ENCODE data around the gene MAP3K5.
"Not testable (repeated sequence)": the region's sequence is repeated elsewhere in the genome, so short reads cannot be mapped to it uniquely, and the experiment has no call there.

The MAP3K5 gene, protein sequence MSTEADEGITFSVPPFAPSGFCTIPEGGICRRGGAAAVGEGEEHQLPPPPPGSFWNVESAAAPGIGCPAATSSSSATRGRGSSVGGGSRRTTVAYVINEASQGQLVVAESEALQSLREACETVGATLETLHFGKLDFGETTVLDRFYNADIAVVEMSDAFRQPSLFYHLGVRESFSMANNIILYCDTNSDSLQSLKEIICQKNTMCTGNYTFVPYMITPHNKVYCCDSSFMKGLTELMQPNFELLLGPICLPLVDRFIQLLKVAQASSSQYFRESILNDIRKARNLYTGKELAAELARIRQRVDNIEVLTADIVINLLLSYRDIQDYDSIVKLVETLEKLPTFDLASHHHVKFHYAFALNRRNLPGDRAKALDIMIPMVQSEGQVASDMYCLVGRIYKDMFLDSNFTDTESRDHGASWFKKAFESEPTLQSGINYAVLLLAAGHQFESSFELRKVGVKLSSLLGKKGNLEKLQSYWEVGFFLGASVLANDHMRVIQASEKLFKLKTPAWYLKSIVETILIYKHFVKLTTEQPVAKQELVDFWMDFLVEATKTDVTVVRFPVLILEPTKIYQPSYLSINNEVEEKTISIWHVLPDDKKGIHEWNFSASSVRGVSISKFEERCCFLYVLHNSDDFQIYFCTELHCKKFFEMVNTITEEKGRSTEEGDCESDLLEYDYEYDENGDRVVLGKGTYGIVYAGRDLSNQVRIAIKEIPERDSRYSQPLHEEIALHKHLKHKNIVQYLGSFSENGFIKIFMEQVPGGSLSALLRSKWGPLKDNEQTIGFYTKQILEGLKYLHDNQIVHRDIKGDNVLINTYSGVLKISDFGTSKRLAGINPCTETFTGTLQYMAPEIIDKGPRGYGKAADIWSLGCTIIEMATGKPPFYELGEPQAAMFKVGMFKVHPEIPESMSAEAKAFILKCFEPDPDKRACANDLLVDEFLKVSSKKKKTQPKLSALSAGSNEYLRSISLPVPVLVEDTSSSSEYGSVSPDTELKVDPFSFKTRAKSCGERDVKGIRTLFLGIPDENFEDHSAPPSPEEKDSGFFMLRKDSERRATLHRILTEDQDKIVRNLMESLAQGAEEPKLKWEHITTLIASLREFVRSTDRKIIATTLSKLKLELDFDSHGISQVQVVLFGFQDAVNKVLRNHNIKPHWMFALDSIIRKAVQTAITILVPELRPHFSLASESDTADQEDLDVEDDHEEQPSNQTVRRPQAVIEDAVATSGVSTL (N-terminal part only)

DNA sequence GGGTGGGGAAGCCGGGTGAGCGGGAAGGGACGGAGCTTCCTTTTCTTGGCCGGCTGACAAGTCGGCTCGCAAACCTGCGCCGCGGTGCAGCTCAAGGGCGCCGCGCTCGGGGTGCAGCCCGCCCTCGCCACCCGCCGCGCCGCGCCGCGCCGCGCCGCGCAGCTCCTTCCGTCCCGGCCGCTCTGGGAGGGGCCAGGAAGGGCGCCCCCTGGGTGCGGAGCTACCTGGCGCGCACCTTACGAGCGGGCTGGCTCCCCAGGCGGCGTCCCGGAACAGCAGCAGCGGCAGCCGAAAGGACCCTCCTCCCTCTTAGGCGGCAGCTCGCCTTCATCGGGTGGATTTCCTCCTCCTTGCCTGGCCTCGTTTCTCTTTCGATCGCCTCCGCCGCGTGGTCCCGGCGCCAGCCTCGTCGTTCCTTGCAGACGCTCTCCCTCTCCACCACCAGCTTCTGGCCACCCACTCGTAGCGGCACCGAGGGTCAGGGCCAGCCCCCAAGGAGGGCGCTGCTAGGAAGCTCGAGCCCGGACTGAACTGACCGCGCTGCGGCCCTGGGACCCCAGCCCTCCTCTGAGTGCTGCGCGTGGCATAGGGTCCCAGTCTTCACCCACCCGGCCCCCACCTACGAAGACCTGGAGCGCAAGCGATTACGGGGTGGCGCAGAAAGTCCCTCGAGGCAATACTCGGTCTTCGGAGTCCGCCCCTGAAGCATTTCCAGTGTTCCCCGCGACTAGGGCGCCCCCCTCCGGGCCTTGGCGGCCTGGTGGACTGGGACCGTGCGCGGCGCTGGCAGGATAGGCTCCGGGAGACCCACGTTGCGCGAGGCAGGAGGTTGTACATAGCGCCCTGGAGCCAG is at the start of gene MAP3K5:
TSS of gene MAP3K5 (minus strand) at position 68 of the 853 bp plus-strand sequence. CDS start 320 bp downstream, outside the sequence.
- peak; percentile 69 for DNase-seq

DNA sequence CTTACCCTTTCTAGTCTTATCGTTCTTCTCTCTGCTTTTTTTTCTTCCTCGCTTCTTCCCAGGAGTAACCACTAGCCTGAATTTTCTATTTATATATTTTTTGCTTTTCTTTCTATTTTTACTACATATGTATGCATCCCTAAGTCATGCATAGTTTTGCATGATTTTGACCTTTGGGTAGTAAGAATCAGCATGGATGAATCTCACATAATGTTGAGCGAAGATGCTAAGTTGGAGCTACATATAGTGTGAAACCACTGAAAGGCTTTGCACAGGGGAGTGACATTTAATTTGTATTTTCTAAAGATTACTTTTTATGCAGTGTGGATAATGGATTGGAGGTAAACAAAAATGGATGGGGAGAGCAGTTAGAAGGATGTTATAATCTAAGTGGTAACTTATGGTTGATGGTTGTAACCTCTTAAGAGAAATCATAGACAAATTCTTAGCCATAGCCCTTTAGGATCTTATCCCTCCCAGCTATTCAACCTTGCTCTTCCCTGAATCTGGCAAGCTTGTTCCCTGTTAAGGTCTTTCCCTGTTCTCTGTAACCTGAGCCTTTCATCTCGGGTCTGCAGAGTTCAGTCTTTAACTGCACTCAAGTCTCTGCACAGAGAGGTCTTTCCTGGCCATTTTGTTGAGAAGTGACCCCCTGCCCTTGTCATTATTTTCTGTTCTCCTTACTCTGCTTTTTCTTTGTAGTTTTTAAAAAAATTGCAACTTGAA is 48.2 kb upstream of the MAP3K5 start:
- no peak for DNase-seq

DNA sequence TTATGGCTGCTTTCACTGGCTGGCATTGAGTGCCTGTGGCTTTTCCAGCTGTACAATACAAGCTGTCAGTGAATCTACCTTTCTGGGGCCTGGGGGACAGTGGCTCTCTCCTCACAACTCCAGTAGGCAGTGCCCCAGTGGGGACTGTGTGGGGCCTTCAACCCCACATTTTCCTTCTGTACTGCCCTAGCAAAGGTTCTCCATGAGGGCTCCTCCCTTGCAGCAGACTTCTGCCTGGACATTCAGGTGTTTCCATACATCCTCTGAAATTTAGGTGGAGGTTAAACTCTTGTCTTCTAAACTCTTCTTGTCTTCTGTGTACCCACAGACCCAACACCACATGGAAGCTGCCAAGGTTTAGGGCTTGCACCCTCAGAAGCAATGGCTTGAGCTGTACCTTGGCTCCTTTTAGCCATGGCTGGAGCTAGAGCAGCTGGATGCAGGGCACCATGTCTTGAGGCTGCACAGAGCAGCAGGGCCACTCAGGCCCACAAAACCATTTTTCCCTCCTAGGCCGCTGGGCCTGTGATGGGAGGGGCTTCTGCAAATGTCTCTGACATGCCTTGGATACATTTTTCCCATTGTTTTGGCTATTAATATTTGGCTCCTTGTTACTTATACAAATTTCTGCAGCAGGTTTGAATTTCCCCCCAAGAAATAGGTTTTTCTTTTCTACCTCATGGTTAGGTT is 39.7 kb upstream of the MAP3K5 start:
- no peak for DNase-seq

DNA sequence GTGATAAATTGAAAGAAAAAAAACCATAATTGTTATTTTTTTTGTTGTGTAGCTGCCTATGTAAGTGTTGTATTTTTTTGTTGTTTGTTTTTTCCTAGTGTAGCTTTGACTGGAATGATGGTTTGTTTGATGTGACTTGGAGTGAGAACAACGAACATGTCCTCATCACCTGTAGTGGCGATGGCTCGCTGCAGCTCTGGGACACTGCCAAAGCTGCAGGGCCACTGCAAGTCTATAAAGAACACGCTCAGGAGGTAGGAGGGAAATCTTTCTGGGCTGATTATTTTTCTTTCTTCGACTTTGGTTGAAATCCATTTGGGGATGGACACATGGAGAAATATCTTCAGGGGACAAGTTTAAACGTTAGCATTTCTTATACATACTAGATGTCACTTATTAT is 33.9 kb upstream of the MAP3K5 start:
- no peak for DNase-seq

DNA sequence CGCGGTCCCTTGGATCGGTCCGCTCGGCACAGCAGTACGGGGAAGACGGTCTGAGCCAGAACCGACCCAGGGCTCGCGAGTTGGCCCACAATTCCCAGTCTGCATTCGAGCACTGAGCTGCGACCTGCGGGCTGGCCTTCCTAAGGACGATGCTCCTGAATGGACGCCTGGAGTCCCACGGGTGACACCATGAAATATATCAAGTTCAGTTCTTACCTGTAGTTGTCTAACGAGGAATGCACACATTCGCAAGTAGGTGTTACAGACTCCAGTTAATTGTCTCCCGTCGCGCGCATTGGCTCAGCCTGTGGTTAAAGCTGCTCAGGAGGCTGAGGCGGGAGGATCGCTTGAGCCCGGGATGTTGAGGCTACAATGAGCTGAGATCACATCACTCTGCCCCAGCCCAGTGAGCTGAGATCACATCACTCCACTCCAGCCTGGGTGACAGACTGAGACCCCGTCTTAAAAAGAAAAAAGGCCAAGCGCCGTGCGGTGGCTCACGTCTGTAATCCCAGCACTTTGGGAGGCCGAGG is 30.9 kb upstream of the MAP3K5 start:
- no peak for DNase-seq

DNA sequence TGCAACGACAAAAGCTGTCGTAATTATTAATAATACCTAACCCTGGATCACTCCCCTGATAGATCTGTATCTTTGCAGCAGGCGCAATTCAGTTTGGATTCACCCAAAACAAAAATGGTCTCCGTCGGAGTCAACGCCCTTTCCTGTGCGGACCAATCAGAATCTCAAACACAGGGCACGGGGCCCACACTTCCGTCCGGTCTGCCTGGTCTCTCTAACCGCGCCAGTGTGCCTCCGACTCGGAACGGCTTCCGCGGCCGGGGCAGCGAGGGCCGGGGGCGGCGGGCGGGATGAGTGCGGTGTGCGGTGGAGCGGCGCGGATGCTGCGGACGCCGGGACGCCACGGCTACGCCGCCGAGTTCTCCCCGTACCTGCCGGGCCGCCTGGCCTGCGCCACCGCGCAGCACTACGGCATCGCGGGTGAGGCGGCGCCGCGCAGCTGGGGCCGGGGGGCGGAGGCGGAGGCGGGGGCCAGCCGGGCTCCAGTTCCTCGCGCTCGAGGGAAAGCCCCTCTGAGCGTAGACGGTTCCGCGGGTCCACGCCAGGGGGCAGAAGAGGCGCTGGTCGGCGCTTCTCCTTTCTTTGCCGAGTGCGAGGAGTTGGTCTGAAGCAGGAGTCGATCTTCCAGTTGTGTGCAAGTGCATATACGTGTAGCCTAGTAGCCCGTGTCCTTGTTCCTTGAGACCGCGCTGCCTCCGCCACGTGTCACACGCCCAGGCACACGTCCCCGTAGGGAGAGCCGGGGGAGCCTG is 30.3 kb upstream of the MAP3K5 start, which contains the start of gene PEX7:
TSS of gene PEX7 (plus strand) at position 217 of the 752 bp plus-strand sequence. CDS start at position 291, 74 bp downstream.
- peak; percentile 77 for DNase-seq

DNA sequence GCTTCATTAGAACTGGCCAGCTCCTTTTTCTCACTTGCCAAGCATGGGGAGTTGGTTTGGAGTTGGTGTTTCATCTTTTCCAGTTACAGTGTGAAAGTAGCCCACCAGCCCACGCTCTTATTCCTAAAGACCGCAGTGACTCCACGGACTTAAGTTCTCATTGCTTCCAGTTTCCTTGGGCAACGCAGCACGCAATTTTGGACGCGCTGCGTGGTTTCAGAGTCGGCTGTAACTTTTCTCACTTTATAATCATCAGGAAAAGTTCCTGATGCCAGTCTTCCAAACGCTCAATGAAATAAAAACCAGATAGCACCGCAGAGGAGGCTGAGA is 29.7 kb upstream of the MAP3K5 start:
- no peak for DNase-seq

DNA sequence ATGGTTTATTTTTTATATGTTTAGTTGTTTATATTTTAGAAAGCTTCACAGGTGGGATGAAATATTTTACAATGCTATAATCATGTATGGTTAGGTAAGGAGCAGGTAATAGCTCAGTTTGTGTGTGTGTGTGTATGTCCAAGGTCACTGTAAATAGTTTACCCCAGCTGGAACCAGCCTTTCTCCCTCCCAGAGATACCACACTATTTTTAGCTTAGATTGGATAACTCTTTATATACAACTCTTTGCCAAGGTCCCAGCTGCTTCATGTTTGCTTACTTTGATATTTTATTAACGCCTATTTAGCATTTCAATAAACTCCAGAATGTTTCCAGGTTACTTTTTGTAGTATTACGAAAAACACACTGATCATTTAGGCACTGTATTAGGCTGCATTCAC is 28.3 kb upstream of the MAP3K5 start:
- no peak for DNase-seq

DNA sequence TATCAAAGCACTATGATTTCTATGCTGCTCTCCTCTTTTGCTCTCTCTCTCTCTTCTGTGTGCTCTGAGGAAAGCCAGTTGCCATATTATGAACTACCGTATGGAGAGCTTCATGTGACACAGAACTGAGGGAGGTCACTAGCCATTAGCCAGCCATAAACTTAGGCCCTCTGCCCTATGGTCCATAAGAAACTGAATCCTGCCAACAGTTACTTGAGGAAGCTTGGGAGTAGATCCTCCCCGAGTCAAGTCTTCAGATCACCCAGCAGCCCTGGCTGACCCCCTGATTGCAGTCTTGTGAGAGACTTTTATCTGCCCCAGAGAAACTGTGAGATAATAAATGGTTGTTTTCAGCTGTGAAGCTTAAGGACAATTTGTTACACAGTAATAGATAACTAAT is 24.4 kb upstream of the MAP3K5 start:
- no peak for DNase-seq

DNA sequence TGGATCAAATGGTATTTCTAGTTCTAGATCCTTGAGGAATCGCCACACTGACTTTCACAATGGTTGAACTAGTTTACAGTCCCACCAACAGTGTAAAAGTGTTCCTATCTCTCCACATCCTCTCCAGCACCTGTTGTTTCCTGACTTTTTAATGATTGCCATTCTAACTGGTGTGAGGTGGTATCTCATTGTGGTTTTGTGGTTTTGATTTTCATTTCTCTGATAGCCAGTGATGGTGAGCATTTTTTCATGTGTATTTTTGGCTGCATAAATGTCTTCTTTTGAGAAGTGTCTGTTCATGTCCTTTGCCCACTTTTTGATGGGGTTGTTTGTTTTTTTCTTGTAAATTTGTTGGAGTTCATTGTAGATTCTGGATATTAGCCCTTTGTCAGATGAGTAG is 23.3 kb upstream of the MAP3K5 start:
- not testable (repeated sequence) for DNase-seq

DNA sequence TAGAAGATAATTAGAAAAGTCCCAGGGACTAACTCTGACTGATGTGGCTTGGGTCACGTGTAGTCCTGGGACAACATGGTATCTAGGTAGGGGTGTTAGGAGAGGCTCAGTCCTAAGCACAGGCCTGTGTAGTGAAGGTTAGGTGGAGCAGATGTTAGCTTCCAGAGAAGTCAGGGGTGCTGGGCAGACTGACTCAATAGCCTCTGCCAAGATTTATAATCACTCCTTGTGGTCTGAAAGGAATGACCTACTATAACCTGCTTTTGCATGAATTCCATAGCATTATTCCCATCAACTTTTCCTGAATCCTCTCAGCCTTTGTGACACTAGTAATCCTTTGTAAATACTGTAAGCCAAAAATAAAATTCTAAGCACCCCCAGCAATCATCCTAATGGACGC is 19.9 kb upstream of the MAP3K5 start:
- no peak for DNase-seq

DNA sequence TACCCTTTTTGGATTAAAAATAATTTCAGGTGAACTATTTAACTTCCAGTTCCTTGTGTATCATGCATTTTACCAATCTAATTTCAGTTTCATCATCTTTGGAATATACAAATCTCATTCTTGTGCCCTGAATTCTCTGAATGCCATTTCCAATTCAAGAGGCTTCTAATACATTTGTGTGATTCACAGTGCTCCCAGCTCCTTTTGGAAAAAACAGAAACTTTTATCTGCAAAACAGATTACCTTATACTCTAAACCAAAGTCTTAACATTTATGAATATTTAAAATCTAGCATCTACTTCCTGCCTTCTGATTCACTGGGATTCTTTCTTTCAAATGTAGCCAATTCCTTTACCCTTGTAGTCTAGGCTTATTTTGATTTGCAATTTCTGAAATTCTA is 19.0 kb upstream of the MAP3K5 start:
- DNase-seq, result no peak

DNA sequence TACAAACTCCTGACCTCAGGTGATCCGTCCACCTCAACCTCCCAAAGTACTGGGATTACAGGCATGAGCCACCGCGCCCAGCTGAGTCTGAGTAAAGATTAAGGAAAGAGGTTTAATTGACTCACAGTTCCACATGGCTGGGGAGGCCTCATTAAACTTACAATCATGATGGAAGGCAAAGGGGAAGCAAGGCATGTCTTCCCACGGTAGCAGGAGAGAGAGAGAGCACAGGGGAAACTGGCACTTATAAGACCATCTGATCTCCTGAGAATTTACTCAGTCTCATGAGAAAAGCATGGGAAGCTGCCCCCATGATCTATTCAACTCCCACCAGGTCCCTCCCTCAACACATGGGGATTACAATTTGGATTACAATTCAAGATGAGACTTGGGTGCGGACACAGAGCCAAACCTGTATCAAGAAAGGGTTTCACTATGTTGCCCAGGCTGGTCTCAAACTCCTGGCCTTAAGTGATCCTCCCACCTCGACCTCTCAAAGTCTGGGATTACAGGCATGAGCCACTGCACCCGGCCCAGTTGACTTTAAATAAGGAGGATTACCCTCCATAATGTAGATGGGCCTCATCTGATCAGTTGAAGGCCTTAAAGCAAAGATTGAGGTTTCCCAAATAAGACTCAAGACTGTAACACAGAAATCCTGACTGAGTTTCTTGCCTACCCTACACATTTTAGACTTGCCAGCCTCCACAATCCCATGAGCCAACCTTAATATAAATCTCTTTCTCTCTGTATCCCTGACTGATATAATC is 17.0 kb upstream of the MAP3K5 start:
- DNase-seq, result no peak

DNA sequence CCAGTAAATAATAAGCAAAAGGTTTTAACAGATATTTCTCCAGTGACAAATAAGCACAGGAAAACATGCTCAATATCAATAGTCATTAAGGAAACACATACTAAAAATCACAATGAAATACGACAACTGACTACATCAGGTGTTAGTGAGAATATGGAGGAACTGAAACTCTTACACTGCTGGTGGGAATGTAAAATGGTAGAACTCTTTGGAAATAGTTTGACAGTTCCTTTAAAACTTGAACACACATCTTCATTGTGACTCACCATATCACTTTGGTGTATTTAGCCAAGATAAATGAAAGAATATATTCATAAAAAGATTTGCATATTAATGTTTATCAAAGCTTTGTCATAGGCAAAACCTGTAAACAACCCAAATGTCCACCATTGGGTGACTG is 11.3 kb upstream of the MAP3K5 start:
- DNase-seq, result no peak

DNA sequence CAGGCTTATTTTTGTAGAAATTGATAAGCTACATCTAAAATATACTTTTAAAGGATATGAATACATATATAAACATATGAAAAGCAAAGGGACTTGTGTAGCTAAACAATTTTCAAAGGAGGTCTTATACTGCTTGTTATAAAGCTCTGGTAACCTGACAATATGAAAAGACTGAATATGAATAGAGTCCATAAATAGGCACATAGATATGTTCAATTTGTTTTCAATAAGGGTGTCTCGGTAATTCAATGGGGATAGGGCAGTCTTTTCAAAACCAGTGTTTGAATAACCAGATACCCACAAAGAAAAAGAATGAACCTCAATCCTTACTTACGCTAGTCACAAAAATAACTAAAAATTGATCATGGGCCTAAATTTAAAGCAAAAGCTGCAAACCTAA is 9.3 kb upstream of the MAP3K5 start:
- DNase-seq, result no peak

DNA sequence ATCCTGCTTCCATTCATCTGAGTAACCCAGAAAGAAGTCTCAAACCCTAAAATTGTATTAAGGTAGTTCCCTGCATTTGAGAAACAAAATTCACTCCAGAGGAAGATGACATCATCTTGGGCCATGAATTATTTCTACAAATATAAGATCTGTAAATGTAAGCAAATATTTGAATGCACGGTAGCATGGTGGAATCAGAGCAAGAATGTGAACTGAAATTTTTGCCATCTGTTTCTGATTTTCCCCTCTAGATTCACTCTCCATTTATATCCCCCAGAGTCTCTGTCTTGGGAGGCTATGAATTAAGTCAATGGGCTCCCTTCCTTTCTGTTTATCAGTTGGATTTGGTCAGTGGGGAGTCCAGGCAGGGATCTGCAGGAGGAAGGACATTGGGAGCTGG is 5.8 kb upstream of the MAP3K5 start:
- DNase-seq, result no peak

DNA sequence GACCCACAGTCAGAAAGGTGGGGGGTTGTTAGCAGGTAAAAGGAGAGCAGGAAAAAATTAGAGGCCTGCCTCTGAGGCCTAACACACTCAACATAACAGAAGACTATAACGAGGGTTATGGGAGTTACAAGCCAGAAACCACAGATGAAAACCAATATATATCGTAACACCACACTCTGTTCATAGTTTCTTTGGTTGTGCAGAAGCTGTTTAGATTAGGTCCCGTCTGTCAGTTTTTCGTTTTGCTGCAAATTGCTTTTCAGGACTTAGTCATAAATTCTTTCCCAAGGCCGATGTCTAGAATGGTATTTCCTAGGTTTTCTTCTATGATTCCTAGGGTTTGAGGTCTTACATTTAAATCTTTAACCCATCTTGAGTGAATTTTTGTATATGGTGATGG is 3.7 kb upstream of the MAP3K5 start:
- no peak for DNase-seq

DNA sequence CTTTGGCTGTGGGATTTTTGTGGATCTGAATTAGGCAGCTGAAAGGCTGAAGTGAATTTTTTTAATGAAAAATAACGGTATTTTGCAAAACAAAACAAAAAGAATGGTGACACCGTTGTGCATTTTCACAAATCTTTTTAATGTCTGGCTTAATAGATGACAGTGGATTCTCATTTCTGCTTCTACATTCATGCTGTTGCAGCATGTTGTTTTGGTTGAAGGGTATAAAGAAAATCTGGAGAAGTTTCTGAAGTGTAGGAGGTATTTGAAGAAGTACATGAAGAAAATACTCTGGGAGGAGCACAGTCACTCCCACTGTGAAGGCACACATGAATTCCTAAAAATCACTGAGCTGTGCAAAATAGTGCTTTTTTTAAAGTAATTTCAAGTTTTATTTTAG is 3.1 kb upstream of the MAP3K5 start:
- no peak for DNase-seq

DNA sequence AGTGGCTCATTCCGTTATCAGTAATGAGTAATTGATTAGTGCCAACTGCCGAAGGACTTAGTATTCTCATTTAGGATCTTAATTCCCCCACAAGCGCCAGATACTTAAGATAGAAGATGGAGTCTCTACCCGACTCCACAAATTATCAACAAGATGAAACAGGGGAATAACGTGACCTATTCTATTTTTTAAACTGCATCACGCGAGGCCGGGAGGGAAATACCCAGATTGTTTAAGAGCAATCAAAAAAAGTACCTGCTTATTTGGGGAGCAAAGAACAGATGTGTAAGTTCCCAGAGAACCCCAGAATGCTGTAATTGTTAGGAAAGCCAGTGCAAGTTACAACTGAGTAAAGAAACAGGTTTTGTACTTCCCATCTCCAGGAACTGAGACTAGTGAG is 1.1 kb upstream of the MAP3K5 start:
- DNase-seq, result no peak
